HepG2 (cell line): ENCODE data around the gene YAP1. TPM values are rescaled to one million over a fixed set of nuclear protein-coding genes. Genes with fewer than 3 reads are reported as not detected.

Experiments used
- AKAP8 ChIP-seq: sonication (generic); formaldehyde crosslinking; IDR thresholded peaks from 2 replicates; pipeline ENCODE4 v1.5.1; 2020; ENCODE audit warnings: mild to moderate bottlenecking, missing genetic modification reagents
- CHD4 ChIP-seq: fragments of 200-600 bp; sonication (generic); IDR thresholded peaks from 2 replicates; pipeline ENCODE4 v1.7.0; 2017; ENCODE audit warnings: mild to moderate bottlenecking, low read length, borderline replicate concordance
- CTCF ChIP-seq: sonication (generic); formaldehyde crosslinking; IDR thresholded peaks from 2 replicates; pipeline ENCODE4 v1.5.0; 2020; ENCODE audit warnings: mild to moderate bottlenecking, missing genetic modification reagents, moderate library complexity
- ERF ChIP-seq: IDR thresholded peaks from 2 replicates; pipeline ENCODE4 v1.6.1; 2018; ENCODE audit warnings: missing biosample characterization, missing genetic modification reagents
- FOXA3 ChIP-seq: IDR thresholded peaks from 2 replicates; pipeline ENCODE4 v1.6.1; 2016; ENCODE audit warnings: missing genetic modification reagents, missing compliant biosample characterization
- HINFP ChIP-seq: sonication (generic); formaldehyde crosslinking; IDR thresholded peaks from 2 replicates; pipeline ENCODE4 v1.4.0; 2020; ENCODE audit warnings: low read depth, mild to moderate bottlenecking, missing genetic modification reagents
- JDP2 ChIP-seq: sonication (generic); formaldehyde crosslinking; IDR thresholded peaks from 2 replicates; pipeline ENCODE4 v1.8.1; 2022; ENCODE audit warnings: missing genetic modification reagents, borderline replicate concordance
- NCOA2 ChIP-seq: sonication (generic); formaldehyde crosslinking; IDR thresholded peaks from 2 replicates; pipeline ENCODE4 v1.8.0; 2022; ENCODE audit warnings: inconsistent platforms
- NFIB ChIP-seq: sonication (generic); formaldehyde crosslinking; IDR thresholded peaks from 2 replicates; pipeline ENCODE4 v1.9.0; 2021; ENCODE audit warnings: missing genetic modification reagents, mild to moderate bottlenecking, borderline replicate concordance
- POLR2AphosphoS5 ChIP-seq: IDR thresholded peaks from 2 replicates; pipeline ENCODE4 v1.6.1; 2012; ENCODE audit warnings: low read depth, low read length
- ZNF12 ChIP-seq: sonication (generic); formaldehyde crosslinking; IDR thresholded peaks from 2 replicates; pipeline ENCODE4 v1.5.0; 2020; ENCODE audit warnings: missing genetic modification reagents
- ZNF20 ChIP-seq: sonication (generic); formaldehyde crosslinking; IDR thresholded peaks from 2 replicates; pipeline ENCODE4 v1.4.0; 2020; ENCODE audit warnings: mild to moderate bottlenecking, moderate library complexity, missing genetic modification reagents
- ZNF354B ChIP-seq: sonication (generic); formaldehyde crosslinking; IDR thresholded peaks from 2 replicates; pipeline ENCODE4 v1.8.0; 2022; ENCODE audit warnings: mild to moderate bottlenecking, missing genetic modification reagents
- ZNF547 ChIP-seq: sonication (generic); formaldehyde crosslinking; IDR thresholded peaks from 2 replicates; pipeline ENCODE4 v1.5.1; 2020; ENCODE audit warnings: mild to moderate bottlenecking, missing genetic modification reagents
- ZNF574 ChIP-seq: sonication (generic); formaldehyde crosslinking; IDR thresholded peaks from 2 replicates; pipeline ENCODE4 v1.4.0; 2020; ENCODE audit warnings: missing genetic modification reagents
- ZNF710 ChIP-seq: sonication (generic); formaldehyde crosslinking; IDR thresholded peaks from 2 replicates; pipeline ENCODE4 v1.5.0; 2020; ENCODE audit warnings: mild to moderate bottlenecking, missing genetic modification reagents, borderline replicate concordance
- ZNF775 ChIP-seq: sonication (generic); formaldehyde crosslinking; IDR thresholded peaks from 2 replicates; pipeline ENCODE4 v1.4.0; 2020; ENCODE audit warnings: missing genetic modification reagents, mild to moderate bottlenecking, moderate library complexity, borderline replicate concordance
- ZNF792 ChIP-seq: IDR thresholded peaks from 2 replicates; pipeline ENCODE4 v1.6.1; 2016
- ZNF879 ChIP-seq: sonication (generic); formaldehyde crosslinking; IDR thresholded peaks from 2 replicates; pipeline ENCODE4 v1.8.1; 2023; ENCODE audit warnings: missing genetic modification reagents
- polyA plus RNA-seq, 8 experiments: library from polyadenylated mRNA; depleted of rRNA in 3 of 8; stranded (reverse) in 7 of 8; unstranded in 1 of 8; fragments of >200 nt; fragmentation: Illumina TruSeq in 4 of 8; extraction: Trizol in 4 of 8; gene quantifications; 2 replicates each; pipeline versions ENCODE4 v1.2.1 to v1.2.3, GENCODE V29; 2011 to 2016; ENCODE audit warnings: low read depth in 4 of 8, missing spikeins in 1 of 8, mixed read lengths in 1 of 8; ENCODE audit not compliant: insufficient read depth in 1 of 8
- total RNA-seq, 5 experiments: library from RNA; depleted of rRNA; stranded (reverse); fragments of >200 nt; fragmentation: Illumina TruSeq; extraction: Trizol; gene quantifications; 2 replicates each; pipeline ENCODE4 v1.2.3, GENCODE V29; 2016; ENCODE audit warnings: low read depth in 1 of 5
- TF ChIP-seq, protein P1 (sequence below): sonication (generic); formaldehyde crosslinking; IDR thresholded peaks from 2 replicates; pipeline ENCODE4 v1.4.0; 2020; ENCODE audit warnings: missing genetic modification reagents
- TF ChIP-seq, protein P2 (sequence below): sonication (generic); formaldehyde crosslinking; IDR thresholded peaks from 2 replicates; pipeline ENCODE4 v1.5.0; 2020; ENCODE audit warnings: missing genetic modification reagents, mild to moderate bottlenecking, borderline replicate concordance

Gene YAP1
- total and polyA plus RNA-seq, 2 of the 13 experiments (the other 11 are each of a cell fraction or from before 2014, with no cell fraction given): 59.5 to 91.0 TPM

DNA sequence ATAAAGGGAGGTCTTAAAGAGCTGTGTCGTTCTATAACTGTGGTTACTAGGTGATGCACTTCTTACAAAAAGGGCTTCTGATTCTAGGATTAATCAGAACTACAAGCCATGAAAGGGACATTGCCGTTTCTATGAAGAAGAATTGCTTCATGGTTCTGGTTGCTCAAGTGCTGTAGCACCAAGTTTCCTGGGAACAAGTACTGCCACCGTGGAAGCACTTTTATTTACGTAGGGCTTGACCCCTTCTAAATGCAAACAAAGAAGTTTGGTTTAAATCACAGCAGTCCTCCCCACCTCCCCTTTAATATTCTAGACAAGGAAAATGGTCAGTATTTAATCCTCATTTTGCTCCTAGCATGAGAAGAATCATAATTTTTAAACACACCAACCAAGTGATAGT, 9.8 kb downstream of the YAP1 start (continued):
- TF ChIP-seq FOXA3 (peak; percentile 92), ERF (CRISPR knock-in tag) (no peak), ZNF574 (CRISPR knock-in tag) (no peak), ZNF775 (CRISPR knock-in tag) (no peak), ZNF792 (CRISPR knock-in tag) (no peak), ZNF547 (CRISPR knock-in tag) (no peak), AKAP8 (no peak), ZNF354B (no peak), CTCF (CRISPR knock-in tag) (no peak), HINFP (CRISPR knock-in tag) (no peak), CHD4 (no peak), ZNF20 (no peak), NCOA2 (CRISPR knock-in tag) (peak; percentile 59), ZNF710 (CRISPR knock-in tag) (no peak), ZNF879 (no peak), JDP2 (no peak), NFIB (CRISPR knock-in tag) (no peak), POLR2AphosphoS5 (no peak), ZNF12 (CRISPR knock-in tag) (no peak)
- TF ChIP-seq, protein P1, sequence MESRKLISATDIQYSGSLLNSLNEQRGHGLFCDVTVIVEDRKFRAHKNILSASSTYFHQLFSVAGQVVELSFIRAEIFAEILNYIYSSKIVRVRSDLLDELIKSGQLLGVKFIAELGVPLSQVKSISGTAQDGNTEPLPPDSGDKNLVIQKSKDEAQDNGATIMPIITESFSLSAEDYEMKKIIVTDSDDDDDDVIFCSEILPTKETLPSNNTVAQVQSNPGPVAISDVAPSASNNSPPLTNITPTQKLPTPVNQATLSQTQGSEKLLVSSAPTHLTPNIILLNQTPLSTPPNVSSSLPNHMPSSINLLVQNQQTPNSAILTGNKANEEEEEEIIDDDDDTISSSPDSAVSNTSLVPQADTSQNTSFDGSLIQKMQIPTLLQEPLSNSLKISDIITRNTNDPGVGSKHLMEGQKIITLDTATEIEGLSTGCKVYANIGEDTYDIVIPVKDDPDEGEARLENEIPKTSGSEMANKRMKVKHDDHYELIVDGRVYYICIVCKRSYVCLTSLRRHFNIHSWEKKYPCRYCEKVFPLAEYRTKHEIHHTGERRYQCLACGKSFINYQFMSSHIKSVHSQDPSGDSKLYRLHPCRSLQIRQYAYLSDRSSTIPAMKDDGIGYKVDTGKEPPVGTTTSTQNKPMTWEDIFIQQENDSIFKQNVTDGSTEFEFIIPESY (CRISPR knock-in tag): no peak
- TF ChIP-seq, protein P2, sequence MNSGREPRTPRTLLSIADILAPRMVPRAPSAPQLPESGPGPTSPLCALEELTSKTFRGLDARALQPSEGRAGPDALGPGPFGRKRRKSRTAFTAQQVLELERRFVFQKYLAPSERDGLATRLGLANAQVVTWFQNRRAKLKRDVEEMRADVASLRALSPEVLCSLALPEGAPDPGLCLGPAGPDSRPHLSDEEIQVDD: no peak
